Effector CD8-positive, alpha-beta T cell (primary cell): ENCODE results near the gene KCNJ11.

Source experiments
- DNase-seq: peaks from one replicate; lab custom pipeline; 2025; lab: John Stamatoyannopoulos, UW

KCNJ11 gene

GRCh38 chr11:17391493-17392355 lies 3.3 kb upstream of the KCNJ11 start:
- no peak for DNase-seq

GRCh38 chr11:17389957-17390649 lies 1.6 kb upstream of the KCNJ11 start:
- DNase-seq: no peak

GRCh38 chr11:17389211-17389956 lies 925 bp upstream of the KCNJ11 start:
- peak; percentile 72 for DNase-seq

- no peak for DNase-seq
Observed at GRCh38 chr11:17387811-17388210, 648 bp downstream of the KCNJ11 start.

- DNase-seq: no peak
Observed at GRCh38 chr11:17387254-17387653, 1.2 kb downstream of the KCNJ11 start.

GRCh38 chr11:17386331-17387084 lies 2.0 kb downstream of the KCNJ11 start:
- no peak for DNase-seq

- DNase-seq: no peak
Observed at GRCh38 chr11:17385926-17386325, 2.5 kb downstream of the KCNJ11 start.

- no peak for DNase-seq
Observed at GRCh38 chr11:17385492-17385891, 3.0 kb downstream of the KCNJ11 start.

- DNase-seq: peak; percentile 73
Observed at GRCh38 chr11:17384002-17384511, 4.4 kb downstream of the KCNJ11 start.

GRCh38 chr11:17383461-17383860 lies 5.0 kb downstream of the KCNJ11 start:
- DNase-seq: no peak

- DNase-seq: no peak
Observed at GRCh38 chr11:17382046-17382728, 6.3 kb downstream of the KCNJ11 start.

GRCh38 chr11:17381156-17381555 lies 7.3 kb downstream of the KCNJ11 start:
- no peak for DNase-seq

GRCh38 chr11:17379383-17380180 lies 8.9 kb downstream of the KCNJ11 start:
- no peak for DNase-seq

GRCh38 chr11:17378655-17379054 lies 9.8 kb downstream of the KCNJ11 start:
- DNase-seq: no peak

GRCh38 chr11:17376493-17376892 lies 12.0 kb downstream of the KCNJ11 start:
- DNase-seq: no peak

- DNase-seq: no peak
Observed at GRCh38 chr11:17375547-17375946, 12.9 kb downstream of the KCNJ11 start.

GRCh38 chr11:17371614-17372013 lies 16.8 kb downstream of the KCNJ11 start:
- DNase-seq: no peak

- DNase-seq: no peak
Observed at GRCh38 chr11:17369684-17370243, 18.7 kb downstream of the KCNJ11 start.

- DNase-seq: no peak
Observed at GRCh38 chr11:17369094-17369493, 19.4 kb downstream of the KCNJ11 start.

- DNase-seq: no peak
Observed at GRCh38 chr11:17368551-17368950, 19.9 kb downstream of the KCNJ11 start.
